Measurements from ENCODE around the gene TMEM39B.

GRCh38 chr1:32072622-32073298 is at the start of gene TMEM39B:
- TF ChIP-seq CTCF (IDR thresholded peaks at IDR 0.05): peak in 3 of 4 experiments; percentile 33 to 51 (median 42)
- TF ChIP-seq POLR2AphosphoS5 (IDR thresholded peaks at IDR 0.05): peak; percentile 79
- TF ChIP-seq POLR2A (IDR thresholded peaks at IDR 0.05): peak in 1 of 2 donors; percentile 44
- TF ChIP-seq EP300 (IDR thresholded peaks at IDR 0.05): no peak

All from gastroesophageal sphincter (tissue), 3 donors.